H1 (cell line): ENCODE measurements around the gene CDCA5. TPM values are rescaled to one million over a fixed set of nuclear protein-coding genes. Genes with fewer than 3 reads are reported as not detected.

Experiments
- CTCF ChIA-PET: fragments of 300-600 bp; sonication (Branson Sonifier 250); formaldehyde crosslinking; loops from one replicate; lab custom pipeline; 2021; ENCODE audit not compliant: partially characterized antibody; lab: Charles Lee
- POLR2A ChIA-PET: fragments of 300-600 bp; sonication (Branson Sonifier 250); formaldehyde crosslinking; loops from one replicate; lab custom pipeline; 2021; ENCODE audit warnings: inconsistent platforms; ENCODE audit not compliant: partially characterized antibody; lab: Charles Lee
- DNase-seq, 2 experiments: peaks; one replicate each; pipeline versions ENCODE4 v3.0.0 to v3.0.0-alpha.2; 2010 to 2022; ENCODE audit warnings: low spot score in 2 of 2, low read depth in 1 of 2, mixed read lengths in 1 of 2
- FAIRE-seq: peaks from 2 replicates; lab custom pipeline; 2011; peaks lifted over from hg19 to GRCh38; lab: Jason Lieb, UNC
- H2AFZ ChIP-seq: 2 replicates; pipeline ENCODE4 v1.8.1; 2012; ENCODE audit warnings: low read length, inconsistent platforms
- H2AK5ac ChIP-seq: 2 replicates; pipeline ENCODE4 v1.6.1; 2013; ENCODE audit warnings: low read depth, low read length
- H2BK120ac ChIP-seq: replicated peaks from 2 replicates; pipeline ENCODE3; 2013; ENCODE audit warnings: low read depth, low read length, inconsistent platforms
- H2BK12ac ChIP-seq: 2 replicates; pipeline ENCODE4 v1.6.1; 2013; ENCODE audit warnings: low read depth, low read length
- H2BK15ac ChIP-seq: 2 replicates; pipeline ENCODE4 v1.6.1; 2013; ENCODE audit warnings: low read length
- H2BK20ac ChIP-seq: 2 replicates; pipeline ENCODE4 v1.6.1; 2013; ENCODE audit warnings: low read length
- H2BK5ac ChIP-seq: 2 replicates; pipeline ENCODE4 v1.6.1; 2013; ENCODE audit warnings: low read depth, low read length
- H3K14ac ChIP-seq: 2 replicates; pipeline ENCODE4 v1.6.1; 2013; ENCODE audit warnings: inconsistent platforms; ENCODE audit not compliant: insufficient read length
- H3K18ac ChIP-seq: 2 replicates; pipeline ENCODE4 v1.6.1; 2013; ENCODE audit warnings: low read length; ENCODE audit errors: extremely low read depth
- H3K23ac ChIP-seq: 2 replicates; pipeline ENCODE4 v1.6.1; 2013; ENCODE audit warnings: inconsistent platforms; ENCODE audit not compliant: insufficient read length
- H3K23me2 ChIP-seq: 2 replicates; pipeline ENCODE4 v1.6.1; 2013; ENCODE audit warnings: low read depth, low read length
- H3K27ac ChIP-seq: 2 replicates; pipeline ENCODE4 v1.6.1; 2011; ENCODE audit warnings: low read depth, low read length, inconsistent platforms
- H3K27me3 ChIP-seq, 4 experiments: replicated peaks in 1 of 4; 1 replicate in 1 of 4; 2 replicates in 3 of 4; pipeline versions ENCODE4 v1.6.1 to v1.8.1; 2011 to 2013; ENCODE audit warnings: low read length in 3 of 4, mild to moderate bottlenecking in 3 of 4, inconsistent platforms in 2 of 4, mixed read lengths in 2 of 4, moderate library complexity in 1 of 4; ENCODE audit not compliant: control insufficient read depth in 3 of 4, insufficient read depth in 3 of 4; ENCODE audit errors: extremely low read depth in 1 of 4
- H3K36me3 ChIP-seq, 4 experiments: 2 replicates each; pipeline versions ENCODE4 v1.6.1 to v1.8.1; 2011 to 2013; ENCODE audit warnings: mild to moderate bottlenecking in 4 of 4, low read length in 3 of 4, moderate library complexity in 2 of 4, control low read depth in 1 of 4, inconsistent platforms in 1 of 4; ENCODE audit not compliant: insufficient read depth in 4 of 4, control insufficient read depth in 2 of 4
- H3K4ac ChIP-seq: replicated peaks from 2 replicates; pipeline ENCODE3; 2013; ENCODE audit warnings: low read length, low read depth, mixed read lengths, inconsistent platforms; ENCODE audit not compliant: insufficient read length
- H3K4me1 ChIP-seq, 4 experiments: replicated peaks in 1 of 4; 1 replicate in 1 of 4; 2 replicates in 3 of 4; pipeline versions ENCODE4 v1.6.1 to v1.8.1; 2011 to 2013; ENCODE audit warnings: low read length in 3 of 4, inconsistent platforms in 2 of 4, mixed read lengths in 1 of 4; ENCODE audit not compliant: insufficient read depth in 4 of 4, control insufficient read depth in 3 of 4
- H3K4me2 ChIP-seq, 2 experiments: 2 replicates each; pipeline versions ENCODE4 v1.6.1 to v1.8.1; 2011 to 2013; ENCODE audit warnings: low read depth in 2 of 2, low read length in 2 of 2, control low read depth in 1 of 2, inconsistent platforms in 1 of 2, mild to moderate bottlenecking in 1 of 2; ENCODE audit not compliant: insufficient read depth in 1 of 2
- H3K4me3 ChIP-seq, 4 experiments: fragments of 200-600, 300-600 bp in 1 of 4; sonication (generic), shearing (Covaris generic), sonication (Bioruptor Twin) in 1 of 4; 2 replicates each; pipeline versions ENCODE4 v1.5.1 to v1.8.1; 2011 to 2016; ENCODE audit warnings: low read length in 4 of 4, low read depth in 3 of 4, control low read depth in 2 of 4, inconsistent platforms in 2 of 4, mild to moderate bottlenecking in 2 of 4, mixed read lengths in 1 of 4, moderate library complexity in 1 of 4; ENCODE audit not compliant: insufficient read depth in 2 of 4; ENCODE audit errors: extremely low read depth in 1 of 4
- H3K56ac ChIP-seq: replicated peaks from 2 replicates; pipeline ENCODE3; 2013; ENCODE audit warnings: low read depth, mild to moderate bottlenecking, mixed read lengths, low read length, inconsistent platforms; ENCODE audit not compliant: insufficient read length
- H3K79me1 ChIP-seq: 2 replicates; pipeline ENCODE4 v1.6.1; 2013; ENCODE audit warnings: low read depth, low read length, control low read depth
- H3K79me2 ChIP-seq, 2 experiments: 2 replicates each; pipeline versions ENCODE4 v1.6.1 to v1.8.1; 2012 to 2013; ENCODE audit warnings: low read length in 2 of 2, mild to moderate bottlenecking in 2 of 2, inconsistent platforms in 1 of 2; ENCODE audit not compliant: insufficient read depth in 2 of 2, control insufficient read depth in 1 of 2
- H3K9ac ChIP-seq, 4 experiments: replicated peaks in 1 of 4; 1 replicate in 1 of 4; 2 replicates in 3 of 4; pipeline versions ENCODE4 v1.6.1 to v1.8.1; 2011 to 2013; ENCODE audit warnings: low read depth in 3 of 4, low read length in 3 of 4, control low read depth in 2 of 4, mild to moderate bottlenecking in 2 of 4, moderate library complexity in 2 of 4, inconsistent platforms in 1 of 4; ENCODE audit errors: extremely low read depth in 1 of 4
- H3K9me3 ChIP-seq, 2 experiments: 2 replicates each; pipeline versions ENCODE4 v1.6.1 to v1.8.1; 2012 to 2013; ENCODE audit warnings: mild to moderate bottlenecking in 2 of 2, moderate library complexity in 2 of 2, control low read depth in 1 of 2, inconsistent platforms in 1 of 2, low read depth in 1 of 2, low read length in 1 of 2, mixed read lengths in 1 of 2; ENCODE audit not compliant: insufficient read depth in 2 of 2
- H4K20me1 ChIP-seq, 2 experiments: replicated peaks in 1 of 2; 2 replicates each; pipeline versions ENCODE3 to v1.8.1; 2011 to 2013; ENCODE audit warnings: inconsistent platforms in 2 of 2, low read length in 2 of 2, mild to moderate bottlenecking in 1 of 2; ENCODE audit not compliant: insufficient read depth in 2 of 2, control insufficient read depth in 1 of 2
- H4K5ac ChIP-seq: 2 replicates; pipeline ENCODE4 v1.6.1; 2013; ENCODE audit warnings: low read length, low read depth, mixed read lengths, inconsistent platforms; ENCODE audit not compliant: insufficient read length
- H4K8ac ChIP-seq: 2 replicates; pipeline ENCODE4 v1.8.0; 2013; ENCODE audit warnings: mild to moderate bottlenecking, moderate library complexity, low read length, inconsistent platforms; ENCODE audit not compliant: insufficient read depth; ENCODE audit errors: extremely low read depth
- H4K91ac ChIP-seq: replicated peaks from 2 replicates; pipeline ENCODE3; 2013; ENCODE audit warnings: low read length, mixed read lengths, inconsistent platforms; ENCODE audit not compliant: insufficient read length
- BRCA1 ChIP-seq: IDR thresholded peaks from 2 replicates; pipeline ENCODE4 v1.6.1; 2012; ENCODE audit warnings: low read depth, low read length, improper control_type of control experiment
- CEBPB ChIP-seq: IDR thresholded peaks from 2 replicates; pipeline ENCODE4 v1.6.1; 2012; ENCODE audit warnings: low read depth, low read length
- GTF2F1 ChIP-seq: IDR thresholded peaks from 2 replicates; pipeline ENCODE4 v1.6.1; 2012; ENCODE audit warnings: low read depth, low read length, improper control_type of control experiment, borderline replicate concordance
- KDM4A ChIP-seq: IDR thresholded peaks from one replicate; pipeline ENCODE4 v1.7.1; 2012; ENCODE audit warnings: low read depth, mild to moderate bottlenecking, moderate library complexity, low read length, inconsistent platforms; ENCODE audit not compliant: severe bottlenecking
- NANOG ChIP-seq: IDR thresholded peaks from 2 replicates; pipeline ENCODE4 v1.6.1; 2011; ENCODE audit warnings: low read length, low read depth, mild to moderate bottlenecking, inconsistent platforms; ENCODE audit not compliant: insufficient read depth, poor library complexity, severe bottlenecking
- POLR2A ChIP-seq, 2 experiments: IDR thresholded peaks; 1 replicate in 1 of 2; 2 replicates in 1 of 2; pipeline ENCODE4 v1.6.1; 2011; ENCODE audit warnings: low read depth in 2 of 2, low read length in 2 of 2, mild to moderate bottlenecking in 2 of 2; ENCODE audit errors: control extremely low read depth in 1 of 2
- RAD21 ChIP-seq, 2 experiments: IDR thresholded peaks in 1 of 2; conservative IDR thresholded peaks in 1 of 2; 2 replicates each; pipeline ENCODE4 v1.6.1; 2011; ENCODE audit warnings: low read depth in 2 of 2, low read length in 2 of 2, improper control_type of control experiment in 1 of 2, inconsistent platforms in 1 of 2, mild to moderate bottlenecking in 1 of 2, moderate library complexity in 1 of 2
- TAF7 ChIP-seq: optimal IDR thresholded peaks from 2 replicates; pipeline ENCODE3; 2011; ENCODE audit warnings: low read depth, mild to moderate bottlenecking, inconsistent platforms, low read length, moderate library complexity, borderline replicate concordance
- WGBS, 2 experiments: shearing (Covaris generic) in 1 of 2; methylation state at CpG; one replicate each; pipeline versions ENCODE4 v1.1.6 to v1.1.7; 2013 to 2015; ENCODE audit warnings: low lambda C conversion rate in 2 of 2, mixed read lengths in 2 of 2, inconsistent platforms in 1 of 2, low coverage in 1 of 2, missing lambda C conversion rate in 1 of 2; ENCODE audit not compliant: insufficient replicate concordance in 2 of 2, insufficient coverage in 1 of 2, insufficient read length in 1 of 2; ENCODE audit errors: extremely low coverage in 1 of 2, missing lambda C conversion rate in 1 of 2; 5-methylcytosine and 5-hydroxymethylcytosine counted together
- polyA plus RNA-seq, 7 experiments: library from polyadenylated mRNA; depleted of rRNA in 3 of 7; stranded (reverse) in 5 of 7; unstranded in 2 of 7; fragments of >200 nt in 5 of 7; fragments of 200-250 nt in 2 of 7; gene quantifications; 1 replicate in 5 of 7; 2 replicates in 1 of 7; 4 replicates in 1 of 7; pipeline versions ENCODE4 v1.2.1 to v1.2.3, GENCODE V29; 2011 to 2013; ENCODE audit warnings: missing spikeins in 2 of 7, mixed read lengths in 2 of 7
- total RNA-seq: library from RNA; stranded (reverse); fragmentation: NEBNext Ultra II Directional; extraction: Animal tissue kit (Norgen Biotek cat#: 25700); gene quantifications from 2 replicates; pipeline ENCODE4 v1.2.1, GENCODE V29; 2021

The CDCA5 gene
- total and polyA plus RNA-seq, 2 of the 8 experiments (the other 6 are each of a cell fraction or from before 2014, with no cell fraction given): 39.2 to 87.0 TPM

DNA sequence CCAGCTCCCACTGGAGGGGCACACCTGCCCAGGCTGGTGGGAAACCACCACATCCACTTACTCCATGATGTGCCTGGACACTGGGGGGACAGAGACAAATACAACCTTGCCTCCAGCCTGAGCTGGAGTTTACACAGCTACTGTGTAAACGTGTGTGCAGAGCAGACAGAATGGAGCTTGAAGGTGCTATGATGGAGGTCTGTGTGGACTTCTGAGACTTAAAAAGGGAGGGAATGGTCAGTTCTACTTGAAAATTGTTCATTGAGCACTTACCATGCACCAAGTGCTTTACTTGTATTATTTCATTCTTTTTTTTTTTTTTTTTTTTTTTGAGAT, 11.2 kb downstream of the CDCA5 start:
- H2BK15ac ChIP-seq: no peak overlapping the region
- no peak overlapping the region for H2BK12ac ChIP-seq
- no peak overlapping the region for H2AFZ ChIP-seq
- DNase-seq (no peak), FAIRE-seq (no peak)
- no peak overlapping the region for H3K23ac ChIP-seq
- H3K18ac ChIP-seq: no peak overlapping the region
- H3K9me3 ChIP-seq: no peaks in the 10 kb centered on the region
- peaks cover 3% of the 10 kb centered on the region; the same call in 1 of the 2 replicates for H3K79me1 ChIP-seq
- H3K27ac ChIP-seq: no peak overlapping the region
- H4K8ac ChIP-seq: no peak overlapping the region
- no peak overlapping the region for H3K4me2 ChIP-seq
- no peak overlapping the region for H2BK5ac ChIP-seq
- no peaks in the 10 kb centered on the region for H3K23me2 ChIP-seq
- WGBS, 2 experiments: 88% methylated on average over 1 of the region's 1 CpG; no CpG with 5 or more reads in 1 of the 2 experiments
- peaks cover 0 to 4% (median under 1%) of the 10 kb centered on the region in 4 experiments; a peak in 3 of 7 replicates for H3K4me1 ChIP-seq
- H2BK20ac ChIP-seq: no peak overlapping the region
- no peak for TF ChIP-seq NANOG
- TF ChIP-seq CEBPB: no peak
- TF ChIP-seq GTF2F1: no peak
- no peak for TF ChIP-seq BRCA1
- no peak for TF ChIP-seq RAD21 (IDR thresholded peaks at IDR 0.05 in 1 of 2, conservative IDR thresholded peaks at IDR 0.05 in 1 of 2; ENCODE audit: low read depth in 2 of 2, low read length in 2 of 2)
- TF ChIP-seq KDM4A: no peak
- TF ChIP-seq POLR2A (IDR thresholded peaks at IDR 0.05; ENCODE audit: control extremely low read depth in 1 of 2, low read depth in 2 of 2, low read length in 2 of 2): no peak
- TF ChIP-seq TAF7: no peak
- H4K91ac ChIP-seq: no peak overlapping the region
- H3K4ac ChIP-seq: no peak overlapping the region
- no peak overlapping the region for H2BK120ac ChIP-seq
- peaks cover 4 to 14% (median 11%) of the 10 kb centered on the region in 4 experiments; a peak in 7 of 8 replicates for H3K36me3 ChIP-seq
- H3K14ac ChIP-seq: no peak overlapping the region
- no peak overlapping the region for H3K9ac ChIP-seq
- peaks cover 3 to 4% of the 10 kb centered on the region in 2 experiments for H4K20me1 ChIP-seq
- no peak overlapping the region for H2AK5ac ChIP-seq
- POLR2A ChIA-PET: interaction anchor here (0.5 to 21.6 kb wide), 7 partner anchors 10 to 429 kb away, joined by 3 to 230 read pairs (median 3); partner anchors contain the start of genes CDCA5, VPS51 and ZFPL1
- no peaks in the 10 kb centered on the region for H3K27me3 ChIP-seq
- H4K5ac ChIP-seq: no peak overlapping the region
- peaks cover 0 to 5% of the 10 kb centered on the region in 2 experiments; a peak in 1 of 4 replicates for H3K79me2 ChIP-seq
- no peak overlapping the region for H3K4me3 ChIP-seq
- no peak overlapping the region for H3K56ac ChIP-seq
- CTCF ChIA-PET: interaction anchor here (1.1 to 1.5 kb wide), 3 partner anchors 10 to 59 kb away, joined by 3 to 9 read pairs (median 4); partner anchors contain the start of gene ARL2
